Ishikawa (cell line): ENCODE data around the gene RPRD1B.

Experiments
- CEBPB ChIP-seq: IDR thresholded peaks from 2 replicates; pipeline ENCODE4 v1.6.1; 2012
- CREB1 ChIP-seq: IDR thresholded peaks from 2 replicates; pipeline ENCODE4 v1.6.1; 2012; ENCODE audit warnings: low read depth
- EGR1 ChIP-seq: IDR thresholded peaks from 2 replicates; pipeline ENCODE4 v1.6.1; 2012
- EP300 ChIP-seq: IDR thresholded peaks from 2 replicates; pipeline ENCODE4 v1.6.1; 2012; ENCODE audit warnings: borderline replicate concordance
- TCF12 ChIP-seq: IDR thresholded peaks from 2 replicates; pipeline ENCODE4 v1.6.1; 2012; ENCODE audit warnings: low read depth
- TEAD4 ChIP-seq: IDR thresholded peaks from 2 replicates; pipeline ENCODE4 v1.6.1; 2012
- YY1 ChIP-seq: IDR thresholded peaks from 2 replicates; pipeline ENCODE4 v1.6.1; 2012; ENCODE audit warnings: low read depth
- ZBTB7A ChIP-seq: IDR thresholded peaks from 2 replicates; pipeline ENCODE4 v1.6.1; 2012; ENCODE audit warnings: low read depth
- TF ChIP-seq, protein P1 (sequence below): IDR thresholded peaks from 2 replicates; pipeline ENCODE4 v1.6.1; 2012
- TF ChIP-seq, protein P2 (sequence below): IDR thresholded peaks from 2 replicates; pipeline ENCODE4 v1.6.1; 2012; ENCODE audit warnings: low read depth, mild to moderate bottlenecking

DNA sequence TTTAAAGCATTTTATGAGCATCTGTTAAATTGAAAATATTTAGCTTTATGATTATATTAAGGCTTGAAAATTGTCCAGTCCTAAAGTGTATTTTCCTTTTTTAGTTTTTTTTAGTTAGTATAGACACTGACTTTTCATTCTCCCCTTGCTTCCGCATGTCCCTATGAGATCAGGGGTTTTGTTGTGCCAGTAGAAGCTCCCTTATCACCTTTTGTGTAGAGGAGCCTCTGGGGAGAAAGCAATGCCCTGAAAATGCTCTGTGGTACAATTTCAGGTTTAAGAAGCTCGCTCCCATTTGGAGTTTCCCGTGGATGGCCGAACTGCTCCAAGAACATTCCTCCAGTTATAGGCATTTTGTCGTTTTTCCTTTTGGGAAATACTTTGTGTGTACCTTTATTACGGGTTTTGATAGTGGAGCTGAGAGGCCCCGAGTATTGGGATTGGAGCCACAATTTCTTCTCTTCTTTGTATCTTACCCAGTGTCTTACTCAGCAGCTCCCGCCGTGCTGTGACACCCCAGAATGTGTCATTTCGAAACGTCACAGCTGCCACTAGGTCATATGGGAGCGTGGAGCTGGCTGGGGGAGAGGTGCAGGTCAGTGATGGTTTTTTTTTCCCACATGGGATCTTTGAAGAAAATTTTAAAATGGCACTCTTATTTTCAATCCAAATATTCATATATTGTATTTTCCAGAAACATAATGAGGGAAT, 49.9 kb downstream of the RPRD1B start:
- no peak for TF ChIP-seq TCF12
- TF ChIP-seq TEAD4, result no peak
- no peak for TF ChIP-seq CREB1
- no peak for TF ChIP-seq YY1
- no peak for TF ChIP-seq CEBPB
- TF ChIP-seq EGR1, result no peak
- no peak for TF ChIP-seq EP300
- TF ChIP-seq, protein P1, sequence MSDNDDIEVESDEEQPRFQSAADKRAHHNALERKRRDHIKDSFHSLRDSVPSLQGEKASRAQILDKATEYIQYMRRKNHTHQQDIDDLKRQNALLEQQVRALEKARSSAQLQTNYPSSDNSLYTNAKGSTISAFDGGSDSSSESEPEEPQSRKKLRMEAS, result no peak
- no peak for TF ChIP-seq ZBTB7A
- TF ChIP-seq, protein P2, sequence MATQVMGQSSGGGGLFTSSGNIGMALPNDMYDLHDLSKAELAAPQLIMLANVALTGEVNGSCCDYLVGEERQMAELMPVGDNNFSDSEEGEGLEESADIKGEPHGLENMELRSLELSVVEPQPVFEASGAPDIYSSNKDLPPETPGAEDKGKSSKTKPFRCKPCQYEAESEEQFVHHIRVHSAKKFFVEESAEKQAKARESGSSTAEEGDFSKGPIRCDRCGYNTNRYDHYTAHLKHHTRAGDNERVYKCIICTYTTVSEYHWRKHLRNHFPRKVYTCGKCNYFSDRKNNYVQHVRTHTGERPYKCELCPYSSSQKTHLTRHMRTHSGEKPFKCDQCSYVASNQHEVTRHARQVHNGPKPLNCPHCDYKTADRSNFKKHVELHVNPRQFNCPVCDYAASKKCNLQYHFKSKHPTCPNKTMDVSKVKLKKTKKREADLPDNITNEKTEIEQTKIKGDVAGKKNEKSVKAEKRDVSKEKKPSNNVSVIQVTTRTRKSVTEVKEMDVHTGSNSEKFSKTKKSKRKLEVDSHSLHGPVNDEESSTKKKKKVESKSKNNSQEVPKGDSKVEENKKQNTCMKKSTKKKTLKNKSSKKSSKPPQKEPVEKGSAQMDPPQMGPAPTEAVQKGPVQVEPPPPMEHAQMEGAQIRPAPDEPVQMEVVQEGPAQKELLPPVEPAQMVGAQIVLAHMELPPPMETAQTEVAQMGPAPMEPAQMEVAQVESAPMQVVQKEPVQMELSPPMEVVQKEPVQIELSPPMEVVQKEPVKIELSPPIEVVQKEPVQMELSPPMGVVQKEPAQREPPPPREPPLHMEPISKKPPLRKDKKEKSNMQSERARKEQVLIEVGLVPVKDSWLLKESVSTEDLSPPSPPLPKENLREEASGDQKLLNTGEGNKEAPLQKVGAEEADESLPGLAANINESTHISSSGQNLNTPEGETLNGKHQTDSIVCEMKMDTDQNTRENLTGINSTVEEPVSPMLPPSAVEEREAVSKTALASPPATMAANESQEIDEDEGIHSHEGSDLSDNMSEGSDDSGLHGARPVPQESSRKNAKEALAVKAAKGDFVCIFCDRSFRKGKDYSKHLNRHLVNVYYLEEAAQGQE, result no peak
